GM12878 (cell line): ENCODE data around the gene ZNF474. TPM values are rescaled to one million over a fixed set of nuclear protein-coding genes. Genes with fewer than 3 reads are reported as not detected.

Source experiments
- ASH2L ChIP-seq: fragments of 300-600, 200-600 bp; sonication (generic); IDR thresholded peaks from 2 replicates; pipeline ENCODE4 v1.6.1; 2017; ENCODE audit warnings: low read depth, mild to moderate bottlenecking, borderline replicate concordance
- LARP7 ChIP-seq: fragments of 450-650 bp; IDR thresholded peaks from 2 replicates; pipeline ENCODE4 v1.6.1; 2017; ENCODE audit warnings: mild to moderate bottlenecking
- NR2C2 ChIP-seq: IDR thresholded peaks from 2 replicates; pipeline ENCODE4 v1.6.1; 2011; ENCODE audit warnings: borderline replicate concordance, low read depth; ENCODE audit not compliant: control insufficient read depth, insufficient read length
- polyA plus RNA-seq, 11 experiments: library from polyadenylated mRNA; depleted of rRNA in 4 of 11; unstranded in 6 of 11; stranded (reverse) in 5 of 11; fragments of >200 nt; fragmentation: Nextera tagmentation in 4 of 11; fragmentation: Illumina TruSeq in 1 of 11; extraction: Ambion mirVana in 4 of 11; extraction: Trizol in 1 of 11; gene quantifications; 1 replicate in 1 of 11; 2 replicates in 10 of 11; pipeline versions ENCODE4 v1.2.1 to v1.2.3, GENCODE V29; 2011 to 2016; ENCODE audit warnings: inconsistent platforms in 2 of 11, missing spikeins in 2 of 11, low read depth in 1 of 11
- total RNA-seq, 4 experiments: library from RNA; depleted of rRNA in 3 of 4; stranded (reverse); fragments of >200 nt in 3 of 4; fragmentation: Illumina TruSeq in 1 of 4; extraction: Trizol in 1 of 4; gene quantifications; 2 replicates each; pipeline versions ENCODE4 v1.2.1 to v1.2.3, GENCODE V29; 2013 to 2021
- TF ChIP-seq, protein P1 (sequence below): fragments of 450-650 bp; IDR thresholded peaks from 2 replicates; pipeline ENCODE4 v1.6.1; 2016; ENCODE audit warnings: mild to moderate bottlenecking, moderate library complexity, borderline replicate concordance
- TF ChIP-seq, protein P2 (sequence below): fragments of 450-650 bp; IDR thresholded peaks from 2 replicates; pipeline ENCODE4 v1.6.1; 2018; ENCODE audit warnings: mild to moderate bottlenecking, low read depth, moderate library complexity; ENCODE audit not compliant: partially characterized antibody
- TF ChIP-seq, protein P3 (sequence below): fragments of 450-650 bp; IDR thresholded peaks from 2 replicates; pipeline ENCODE4 v1.6.1; 2018; ENCODE audit warnings: borderline replicate concordance, mild to moderate bottlenecking; ENCODE audit not compliant: partially characterized antibody

The ZNF474 gene
- total and polyA plus RNA-seq, 10 of the 15 experiments (the other 5 are each of a cell fraction or from before 2014, with no cell fraction given) = 0.06 to 0.97 (median 0.13) TPM; not detected in 3

DNA sequence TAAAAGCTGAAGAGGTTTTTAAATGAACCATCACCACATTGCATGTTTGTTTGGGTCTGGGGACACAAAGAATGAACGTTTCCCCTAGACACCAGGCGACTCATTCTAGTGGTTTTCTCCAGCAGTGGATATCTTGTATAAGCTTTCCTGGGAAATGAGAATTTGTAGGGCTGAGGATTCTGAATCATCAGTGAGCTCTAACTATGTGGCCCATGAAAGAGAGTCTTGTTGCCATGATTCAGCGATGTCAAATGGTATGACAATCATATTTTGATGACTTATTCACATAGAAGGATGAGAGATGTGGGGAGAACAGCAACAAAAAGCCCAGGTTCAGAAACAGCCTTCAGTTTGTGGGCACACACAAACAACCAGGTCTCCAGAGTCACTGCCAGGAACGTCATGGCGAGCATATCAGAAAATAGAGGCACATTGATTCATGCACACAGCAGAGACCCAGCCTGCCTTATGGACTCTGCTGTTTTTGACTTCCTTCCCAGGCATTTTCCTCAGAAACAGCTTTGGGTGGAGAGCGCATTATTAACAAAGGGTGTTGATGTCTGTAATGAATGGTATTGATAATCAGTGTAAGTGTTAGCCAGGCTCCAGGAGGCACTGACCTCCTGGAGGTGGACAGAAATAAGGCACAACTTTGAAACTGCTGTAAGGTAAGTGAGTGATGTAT, 13.3 kb downstream of the ZNF474 start (continued):
- TF ChIP-seq, protein P1, sequence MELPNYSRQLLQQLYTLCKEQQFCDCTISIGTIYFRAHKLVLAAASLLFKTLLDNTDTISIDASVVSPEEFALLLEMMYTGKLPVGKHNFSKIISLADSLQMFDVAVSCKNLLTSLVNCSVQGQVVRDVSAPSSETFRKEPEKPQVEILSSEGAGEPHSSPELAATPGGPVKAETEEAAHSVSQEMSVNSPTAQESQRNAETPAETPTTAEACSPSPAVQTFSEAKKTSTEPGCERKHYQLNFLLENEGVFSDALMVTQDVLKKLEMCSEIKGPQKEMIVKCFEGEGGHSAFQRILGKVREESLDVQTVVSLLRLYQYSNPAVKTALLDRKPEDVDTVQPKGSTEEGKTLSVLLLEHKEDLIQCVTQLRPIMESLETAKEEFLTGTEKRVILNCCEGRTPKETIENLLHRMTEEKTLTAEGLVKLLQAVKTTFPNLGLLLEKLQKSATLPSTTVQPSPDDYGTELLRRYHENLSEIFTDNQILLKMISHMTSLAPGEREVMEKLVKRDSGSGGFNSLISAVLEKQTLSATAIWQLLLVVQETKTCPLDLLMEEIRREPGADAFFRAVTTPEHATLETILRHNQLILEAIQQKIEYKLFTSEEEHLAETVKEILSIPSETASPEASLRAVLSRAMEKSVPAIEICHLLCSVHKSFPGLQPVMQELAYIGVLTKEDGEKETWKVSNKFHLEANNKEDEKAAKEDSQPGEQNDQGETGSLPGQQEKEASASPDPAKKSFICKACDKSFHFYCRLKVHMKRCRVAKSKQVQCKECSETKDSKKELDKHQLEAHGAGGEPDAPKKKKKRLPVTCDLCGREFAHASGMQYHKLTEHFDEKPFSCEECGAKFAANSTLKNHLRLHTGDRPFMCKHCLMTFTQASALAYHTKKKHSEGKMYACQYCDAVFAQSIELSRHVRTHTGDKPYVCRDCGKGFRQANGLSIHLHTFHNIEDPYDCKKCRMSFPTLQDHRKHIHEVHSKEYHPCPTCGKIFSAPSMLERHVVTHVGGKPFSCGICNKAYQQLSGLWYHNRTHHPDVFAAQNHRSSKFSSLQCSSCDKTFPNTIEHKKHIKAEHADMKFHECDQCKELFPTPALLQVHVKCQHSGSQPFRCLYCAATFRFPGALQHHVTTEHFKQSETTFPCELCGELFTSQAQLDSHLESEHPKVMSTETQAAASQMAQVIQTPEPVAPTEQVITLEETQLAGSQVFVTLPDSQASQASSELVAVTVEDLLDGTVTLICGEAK = no peak
- no peak for TF ChIP-seq NR2C2
- TF ChIP-seq, protein P2, sequence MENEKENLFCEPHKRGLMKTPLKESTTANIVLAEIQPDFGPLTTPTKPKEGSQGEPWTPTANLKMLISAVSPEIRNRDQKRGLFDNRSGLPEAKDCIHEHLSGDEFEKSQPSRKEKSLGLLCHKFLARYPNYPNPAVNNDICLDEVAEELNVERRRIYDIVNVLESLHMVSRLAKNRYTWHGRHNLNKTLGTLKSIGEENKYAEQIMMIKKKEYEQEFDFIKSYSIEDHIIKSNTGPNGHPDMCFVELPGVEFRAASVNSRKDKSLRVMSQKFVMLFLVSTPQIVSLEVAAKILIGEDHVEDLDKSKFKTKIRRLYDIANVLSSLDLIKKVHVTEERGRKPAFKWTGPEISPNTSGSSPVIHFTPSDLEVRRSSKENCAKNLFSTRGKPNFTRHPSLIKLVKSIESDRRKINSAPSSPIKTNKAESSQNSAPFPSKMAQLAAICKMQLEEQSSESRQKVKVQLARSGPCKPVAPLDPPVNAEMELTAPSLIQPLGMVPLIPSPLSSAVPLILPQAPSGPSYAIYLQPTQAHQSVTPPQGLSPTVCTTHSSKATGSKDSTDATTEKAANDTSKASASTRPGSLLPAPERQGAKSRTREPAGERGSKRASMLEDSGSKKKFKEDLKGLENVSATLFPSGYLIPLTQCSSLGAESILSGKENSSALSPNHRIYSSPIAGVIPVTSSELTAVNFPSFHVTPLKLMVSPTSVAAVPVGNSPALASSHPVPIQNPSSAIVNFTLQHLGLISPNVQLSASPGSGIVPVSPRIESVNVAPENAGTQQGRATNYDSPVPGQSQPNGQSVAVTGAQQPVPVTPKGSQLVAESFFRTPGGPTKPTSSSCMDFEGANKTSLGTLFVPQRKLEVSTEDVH = no peak
- no peak for TF ChIP-seq ASH2L
- TF ChIP-seq, protein P3, sequence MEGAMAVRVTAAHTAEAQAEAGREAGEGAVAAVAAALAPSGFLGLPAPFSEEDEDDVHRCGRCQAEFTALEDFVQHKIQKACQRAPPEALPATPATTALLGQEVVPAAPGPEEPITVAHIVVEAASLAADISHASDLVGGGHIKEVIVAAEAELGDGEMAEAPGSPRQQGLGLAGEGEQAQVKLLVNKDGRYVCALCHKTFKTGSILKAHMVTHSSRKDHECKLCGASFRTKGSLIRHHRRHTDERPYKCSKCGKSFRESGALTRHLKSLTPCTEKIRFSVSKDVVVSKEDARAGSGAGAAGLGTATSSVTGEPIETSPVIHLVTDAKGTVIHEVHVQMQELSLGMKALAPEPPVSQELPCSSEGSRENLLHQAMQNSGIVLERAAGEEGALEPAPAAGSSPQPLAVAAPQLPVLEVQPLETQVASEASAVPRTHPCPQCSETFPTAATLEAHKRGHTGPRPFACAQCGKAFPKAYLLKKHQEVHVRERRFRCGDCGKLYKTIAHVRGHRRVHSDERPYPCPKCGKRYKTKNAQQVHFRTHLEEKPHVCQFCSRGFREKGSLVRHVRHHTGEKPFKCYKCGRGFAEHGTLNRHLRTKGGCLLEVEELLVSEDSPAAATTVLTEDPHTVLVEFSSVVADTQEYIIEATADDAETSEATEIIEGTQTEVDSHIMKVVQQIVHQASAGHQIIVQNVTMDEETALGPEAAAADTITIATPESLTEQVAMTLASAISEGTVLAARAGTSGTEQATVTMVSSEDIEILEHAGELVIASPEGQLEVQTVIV = no peak
- no peak for TF ChIP-seq LARP7
- TF ChIP-seq, all 136 proteins: peak for 0
